Skeletal muscle tissue (tissue), 4 donors: ENCODE data around the gene MEP1A. TPM values are rescaled to one million over a fixed set of nuclear protein-coding genes. Genes with fewer than 3 reads are reported as not detected.

Experiments
- H3K27ac ChIP-seq: one replicate; pipeline ENCODE4 v1.7.0; 2013; ENCODE audit warnings: mild to moderate bottlenecking, low read depth, low read length, inconsistent platforms
- H3K27me3 ChIP-seq, 3 donors: one replicate each; pipeline ENCODE4 v1.7.0; 2013; ENCODE audit warnings: low read length in 3 of 3; ENCODE audit not compliant: control insufficient read depth in 3 of 3, insufficient read depth in 3 of 3
- H3K36me3 ChIP-seq, 3 donors: one replicate each; pipeline ENCODE4 v1.7.0; 2013; ENCODE audit warnings: low read length in 3 of 3; ENCODE audit not compliant: control insufficient read depth in 3 of 3, insufficient read depth in 3 of 3
- H3K4me1 ChIP-seq, 3 donors: one replicate each; pipeline ENCODE4 v1.7.0; 2013; ENCODE audit warnings: low read length in 3 of 3, mild to moderate bottlenecking in 3 of 3; ENCODE audit not compliant: control insufficient read depth in 3 of 3, insufficient read depth in 3 of 3
- H3K4me3 ChIP-seq, 3 donors: one replicate each; pipeline ENCODE4 v1.7.0; 2013; ENCODE audit warnings: low read length in 3 of 3
- H3K9ac ChIP-seq, 3 donors: one replicate each; pipeline ENCODE4 v1.7.0; 2013; ENCODE audit warnings: low read length in 3 of 3, mild to moderate bottlenecking in 3 of 3, moderate library complexity in 2 of 3, low read depth in 1 of 3
- H3K9me3 ChIP-seq, 3 donors: one replicate each; pipeline ENCODE4 v1.7.0; 2013; ENCODE audit warnings: low read length in 3 of 3; ENCODE audit not compliant: control insufficient read depth in 3 of 3
- total RNA-seq: library from RNA; depleted of rRNA; stranded (reverse); fragments of >200 nt; gene quantifications from one replicate; pipeline ENCODE4 v1.2.3, GENCODE V29; 2014
- donor health status: Osteomylitis.

The MEP1A gene
- total RNA-seq, 1 donor from 2014 or later = not detected

DNA sequence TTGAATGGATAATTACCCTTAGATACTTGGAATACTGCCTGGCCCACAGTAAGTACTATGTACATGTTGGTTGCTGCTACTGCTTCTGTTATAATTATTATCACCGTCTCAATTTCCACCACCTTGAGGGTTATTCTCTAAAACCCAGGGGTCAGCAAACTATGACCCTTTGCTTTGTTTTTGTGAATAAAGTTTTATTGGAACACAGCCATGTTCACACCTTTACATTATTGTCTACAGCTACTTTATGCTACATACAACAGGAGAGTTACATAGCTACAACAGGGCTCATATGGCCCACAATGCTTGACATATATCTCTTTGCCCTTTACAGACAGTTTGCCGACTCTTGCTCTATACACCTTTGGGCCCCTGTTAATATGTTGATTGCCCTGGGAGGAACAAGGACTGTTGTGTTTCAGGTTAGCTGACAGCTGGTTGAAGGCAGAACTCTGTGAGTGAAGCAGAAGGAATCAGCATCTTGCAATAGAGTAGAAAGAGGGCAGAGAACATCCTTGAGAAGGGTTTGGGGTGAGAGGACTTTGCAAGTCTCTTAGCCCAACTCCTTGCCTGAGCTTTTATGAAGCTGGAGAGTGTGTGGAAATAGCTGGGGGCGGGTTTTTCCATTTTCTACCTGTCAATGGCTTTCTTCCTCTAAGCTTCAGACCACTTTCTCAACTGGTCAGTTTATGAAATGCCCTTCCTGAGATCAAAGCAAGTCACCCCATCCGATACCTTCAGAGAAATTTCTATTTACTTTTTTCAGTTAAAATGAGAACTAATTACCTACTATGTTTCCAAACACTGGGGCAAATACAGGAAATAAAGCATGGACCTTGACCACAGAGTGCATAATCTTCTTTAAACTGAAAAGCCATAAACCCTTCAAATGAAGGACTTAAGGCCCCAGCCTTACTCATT is 3.5 kb upstream of the MEP1A start:
- no peaks in the 10 kb centered on the region for H3K4me1 ChIP-seq
- H3K4me3 ChIP-seq = no peak overlapping the region
- H3K36me3 ChIP-seq = no peaks in the 10 kb centered on the region
- peaks cover 0 to 2% (median 0%) of the 10 kb centered on the region in 3 donors for H3K27me3 ChIP-seq
- no peaks in the 10 kb centered on the region for H3K9me3 ChIP-seq
- no peak overlapping the region for H3K27ac ChIP-seq
- H3K9ac ChIP-seq = no peak overlapping the region

- H3K9ac ChIP-seq = no peak overlapping the region
- no peak overlapping the region for H3K27ac ChIP-seq
- no peaks in the 10 kb centered on the region for H3K9me3 ChIP-seq
- H3K36me3 ChIP-seq = no peaks in the 10 kb centered on the region
- no peaks in the 10 kb centered on the region for H3K4me1 ChIP-seq
- H3K27me3 ChIP-seq = peaks cover 0 to 2% (median 0%) of the 10 kb centered on the region in 3 donors
- H3K4me3 ChIP-seq = no peak overlapping the region
Measured at GRCh38 chr6:46790355-46790874, 2.8 kb upstream of the MEP1A start.

GRCh38 chr6:46792635-46793034 is 554 bp upstream of the MEP1A start:
- Histone ChIP-seq H3K9me3 (no peaks in the 10 kb centered on the region), H3K27me3 (peaks cover 0 to 2% (median 0%) of the 10 kb centered on the region in 3 donors), H3K27ac (no peak overlapping the region), H3K4me1 (no peaks in the 10 kb centered on the region), H3K4me3 (no peak overlapping the region), H3K9ac (no peak overlapping the region), H3K36me3 (no peaks in the 10 kb centered on the region)

- H3K4me1 ChIP-seq = no peaks in the 10 kb centered on the region
- peaks cover 0 to 2% (median 0%) of the 10 kb centered on the region in 3 donors for H3K27me3 ChIP-seq
- H3K4me3 ChIP-seq = no peak overlapping the region
- H3K9ac ChIP-seq = no peak overlapping the region
- no peak overlapping the region for H3K27ac ChIP-seq
- H3K36me3 ChIP-seq = no peaks in the 10 kb centered on the region
- no peaks in the 10 kb centered on the region for H3K9me3 ChIP-seq
Measured at GRCh38 chr6:46794068-46794467, 879 bp downstream of the MEP1A start.

GRCh38 chr6:46795816-46796215 is 2.6 kb downstream of the MEP1A start:
- H3K4me3 ChIP-seq = no peak overlapping the region
- H3K9ac ChIP-seq = no peak overlapping the region
- no peak overlapping the region for H3K27ac ChIP-seq
- peaks cover 0 to 2% (median 0%) of the 10 kb centered on the region in 3 donors for H3K27me3 ChIP-seq
- no peaks in the 10 kb centered on the region for H3K4me1 ChIP-seq
- no peaks in the 10 kb centered on the region for H3K9me3 ChIP-seq
- H3K36me3 ChIP-seq = no peaks in the 10 kb centered on the region

DNA sequence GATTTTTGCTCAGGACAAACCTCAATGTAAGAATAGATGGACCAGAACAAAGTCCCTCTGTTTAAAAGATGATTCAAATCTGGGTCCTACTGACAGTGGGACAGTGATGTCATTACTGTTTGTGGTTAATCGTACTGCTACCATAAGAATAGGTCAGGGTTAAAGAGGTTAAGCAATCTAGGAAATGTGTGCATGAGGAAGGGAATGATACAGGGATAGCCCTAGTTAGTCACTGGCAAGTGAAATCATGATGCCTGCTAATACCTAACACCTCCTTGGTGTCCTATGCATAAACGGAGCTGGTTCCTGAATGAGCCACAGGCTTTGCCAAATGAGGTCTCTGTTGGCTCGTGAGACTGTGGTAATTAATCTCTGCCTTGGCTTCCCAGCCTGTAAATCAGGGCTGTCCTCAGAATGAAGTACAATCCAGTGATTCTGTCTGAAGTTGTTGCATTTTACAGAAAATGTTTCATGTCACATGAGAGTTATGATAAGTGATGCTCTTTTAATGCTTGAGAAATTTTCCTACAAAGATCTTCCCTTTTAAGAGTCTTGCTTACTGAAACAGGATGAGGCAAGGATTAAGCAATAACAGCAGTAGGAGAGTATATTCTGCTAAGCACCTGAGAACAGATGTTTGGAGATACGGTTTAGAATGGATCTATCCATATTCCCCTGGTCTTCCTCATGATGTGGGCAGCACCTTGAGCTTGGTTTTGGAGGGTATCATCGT is 3.8 kb downstream of the MEP1A start:
- H3K27me3 ChIP-seq = peaks cover 0 to 2% (median 0%) of the 10 kb centered on the region in 3 donors
- no peak overlapping the region for H3K27ac ChIP-seq
- no peaks in the 10 kb centered on the region for H3K36me3 ChIP-seq
- H3K4me3 ChIP-seq = no peak overlapping the region
- no peaks in the 10 kb centered on the region for H3K9me3 ChIP-seq
- no peak overlapping the region for H3K9ac ChIP-seq
- no peaks in the 10 kb centered on the region for H3K4me1 ChIP-seq

- H3K27ac ChIP-seq = no peak overlapping the region
- no peaks in the 10 kb centered on the region for H3K27me3 ChIP-seq
- no peak overlapping the region for H3K4me3 ChIP-seq
- H3K9me3 ChIP-seq = no peaks in the 10 kb centered on the region
- no peaks in the 10 kb centered on the region for H3K36me3 ChIP-seq
- no peak overlapping the region for H3K9ac ChIP-seq
- no peaks in the 10 kb centered on the region for H3K4me1 ChIP-seq
Measured at GRCh38 chr6:46799657-46800056, 6.5 kb downstream of the MEP1A start.

GRCh38 chr6:46808806-46809205 is 15.6 kb downstream of the MEP1A start:
- H3K27ac ChIP-seq = no peak overlapping the region
- no peak overlapping the region for H3K9ac ChIP-seq
- no peaks in the 10 kb centered on the region for H3K27me3 ChIP-seq
- H3K36me3 ChIP-seq = no peaks in the 10 kb centered on the region
- no peaks in the 10 kb centered on the region for H3K9me3 ChIP-seq
- H3K4me3 ChIP-seq = no peak overlapping the region
- no peaks in the 10 kb centered on the region for H3K4me1 ChIP-seq

- peaks cover 0 to 2% (median 0%) of the 10 kb centered on the region in 3 donors for H3K27me3 ChIP-seq
- no peaks in the 10 kb centered on the region for H3K9me3 ChIP-seq
- no peaks in the 10 kb centered on the region for H3K4me1 ChIP-seq
- no peak overlapping the region for H3K4me3 ChIP-seq
- no peaks in the 10 kb centered on the region for H3K36me3 ChIP-seq
- H3K27ac ChIP-seq = no peak overlapping the region
- H3K9ac ChIP-seq = no peak overlapping the region
Measured at GRCh38 chr6:46815130-46815529, 21.9 kb downstream of the MEP1A start.

DNA sequence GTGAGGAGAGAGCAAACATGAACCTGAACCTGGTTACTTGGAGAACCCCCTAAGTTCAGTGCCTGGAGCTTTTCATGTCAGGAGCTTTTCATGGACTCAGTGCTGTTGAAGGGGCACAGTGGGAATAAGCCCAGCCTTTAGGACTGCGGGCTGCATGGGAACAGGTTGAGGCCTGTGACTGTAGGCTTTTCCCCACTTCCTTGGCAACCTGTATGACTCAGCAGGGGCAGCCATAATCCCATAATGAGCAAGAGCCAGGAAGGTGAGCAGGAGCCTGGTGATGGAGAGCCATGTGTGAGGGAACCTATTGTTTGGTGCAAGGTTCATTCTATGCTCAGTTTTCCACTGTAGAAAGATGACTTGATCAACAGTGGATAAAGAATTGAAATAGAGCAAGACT is 23.4 kb downstream of the MEP1A start:
- H3K9ac ChIP-seq = no peak overlapping the region
- H3K27me3 ChIP-seq = peaks cover 0 to 2% (median 0%) of the 10 kb centered on the region in 3 donors
- no peak overlapping the region for H3K4me3 ChIP-seq
- no peaks in the 10 kb centered on the region for H3K4me1 ChIP-seq
- no peak overlapping the region for H3K27ac ChIP-seq
- no peaks in the 10 kb centered on the region for H3K9me3 ChIP-seq
- no peaks in the 10 kb centered on the region for H3K36me3 ChIP-seq
